Caco-2 (cell line): Measurements from ENCODE around the gene ADAMTS18. TPM values are rescaled to one million over a fixed set of nuclear protein-coding genes. Genes with fewer than 3 reads are reported as not detected.

Experiments
- BruUV-seq: library from RNA; stranded (reverse); fragments of 400-500 nt; replicated peaks from 2 replicates; lab custom pipeline; 2021; lab: Mats Ljungman, UMichigan
- CTCF ChIA-PET: fragments of 300-600 bp; sonication (Branson Sonifier 250); formaldehyde crosslinking; loops from one replicate; lab custom pipeline; 2022; ENCODE audit warnings: antibody characterized with exemption; lab: Charles Lee
- POLR2A ChIA-PET: fragments of 300-600 bp; sonication (Branson Sonifier 250); formaldehyde crosslinking; loops from one replicate; lab custom pipeline; 2022; ENCODE audit warnings: antibody characterized with exemption; lab: Charles Lee
- DNase-seq, 2 experiments: peaks; one replicate each; pipeline versions ENCODE4 v3.0.0 to v3.0.0-alpha.2; 2020 to 2022
- H3K27me3 ChIP-seq: replicated peaks from 2 replicates; pipeline ENCODE4 v1.6.0; 2011; ENCODE audit warnings: low read length; ENCODE audit not compliant: control insufficient read depth, insufficient read depth
- H3K36me3 ChIP-seq: 2 replicates; pipeline ENCODE4 v1.5.1; 2011; ENCODE audit warnings: low read length; ENCODE audit not compliant: control insufficient read depth, insufficient read depth
- H3K4me1 ChIP-seq: fragments of 250-450 bp; sonication (Bioruptor Pico); 2 replicates; pipeline ENCODE4 v1.5.1; 2020; ENCODE audit warnings: mild to moderate bottlenecking
- H3K4me3 ChIP-seq: 2 replicates; pipeline ENCODE4 v1.5.1; 2011; ENCODE audit warnings: low read depth, mild to moderate bottlenecking, control low read depth, low read length
- H3K9me3 ChIP-seq: fragments of 250-450 bp; sonication (Bioruptor Pico); 2 replicates; pipeline ENCODE4 v1.5.1; 2020; ENCODE audit warnings: mild to moderate bottlenecking, moderate library complexity
- H3K27ac Mint-ChIP-seq: one replicate; pipeline ENCODE4 v1.8.0; 2022; ENCODE audit warnings: mixed read lengths; ENCODE audit not compliant: unreplicated experiment
- H3K27me3 Mint-ChIP-seq: one replicate; pipeline ENCODE4 v1.8.0; 2022; ENCODE audit warnings: mixed read lengths; ENCODE audit not compliant: insufficient read depth, unreplicated experiment
- H3K36me3 Mint-ChIP-seq: one replicate; pipeline ENCODE4 v1.8.0; 2022; ENCODE audit warnings: mild to moderate bottlenecking, mixed read lengths; ENCODE audit not compliant: insufficient read depth, unreplicated experiment
- H3K4me1 Mint-ChIP-seq: one replicate; pipeline ENCODE4 v1.8.0; 2022; ENCODE audit warnings: low read depth, mixed read lengths; ENCODE audit not compliant: unreplicated experiment
- H3K4me3 Mint-ChIP-seq: one replicate; pipeline ENCODE4 v1.8.0; 2022; ENCODE audit warnings: mild to moderate bottlenecking, moderate library complexity, mixed read lengths; ENCODE audit not compliant: unreplicated experiment
- H3K9me3 Mint-ChIP-seq: one replicate; pipeline ENCODE4 v1.8.0; 2022; ENCODE audit warnings: mixed read lengths; ENCODE audit not compliant: unreplicated experiment
- intact Hi-C: fragments of 100-400 bp; cut with micrococcal nuclease; formaldehyde crosslinking; loops from one replicate; pipeline ENCODE4 v1.10.0; 2022; ENCODE audit not compliant: unreplicated experiment
- total RNA-seq: library from RNA; stranded (reverse); gene quantifications from 2 replicates; pipeline ENCODE4 v1.2.3, GENCODE V29; 2022
- TF ChIP-seq, protein P1 (sequence below), 2 experiments: fragments of 200-600 bp in 1 of 2; IDR thresholded peaks; 1 replicate in 1 of 2; 2 replicates in 1 of 2; pipeline versions ENCODE4 v1.5.1 to v1.8.0; 2011 to 2022; ENCODE audit warnings: antibody characterized with exemption in 1 of 2, control low read depth in 1 of 2, inconsistent platforms in 1 of 2, low read depth in 1 of 2, low read length in 1 of 2, mild to moderate bottlenecking in 1 of 2, moderate library complexity in 1 of 2; ENCODE audit not compliant: insufficient read depth in 1 of 2, severe bottlenecking in 1 of 2, unreplicated experiment in 1 of 2

ADAMTS18 gene
- total RNA-seq, 1 experiment from 2014 or later: 0.29 TPM

DNA sequence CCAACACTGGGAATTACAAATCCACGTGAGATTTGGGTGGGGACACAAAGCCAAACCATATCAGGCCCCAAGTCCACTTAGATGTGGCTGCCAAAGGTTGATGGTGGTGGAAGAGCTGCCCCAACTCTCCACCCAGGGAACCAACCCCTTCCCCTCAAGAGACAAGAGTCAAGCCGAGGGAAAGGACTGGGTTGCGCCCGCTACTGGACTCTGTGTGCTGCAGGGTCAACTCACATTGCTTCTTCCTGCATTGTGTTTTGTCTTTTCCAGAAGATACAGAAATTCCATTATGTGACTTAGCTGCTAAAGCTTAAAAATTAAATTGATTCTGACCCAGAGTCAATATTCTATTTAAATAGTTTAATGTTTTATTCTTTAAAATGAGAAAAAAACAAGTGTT, 58.5 kb downstream of the ADAMTS18 start:
- Mint-ChIP-seq H3K27ac (no peak overlapping the region), H3K27me3 (no peaks in the 10 kb centered on the region), H3K9me3 (peaks cover 9% of the 10 kb centered on the region), H3K4me3 (no peak overlapping the region), H3K36me3 (no peaks in the 10 kb centered on the region), H3K4me1 (peaks cover 29% of the 10 kb centered on the region)
- POLR2A ChIA-PET: no interaction called here
- CTCF ChIA-PET: no interaction called here
- Histone ChIP-seq H3K9me3 (no peaks in the 10 kb centered on the region), H3K27me3 (no peaks in the 10 kb centered on the region), H3K36me3 (no peaks in the 10 kb centered on the region), H3K4me1 (peaks cover 31% of the 10 kb centered on the region), H3K4me3 (no peak overlapping the region)
- no peak for DNase-seq
- intact Hi-C loops: no loop called here
- TF ChIP-seq, protein P1, sequence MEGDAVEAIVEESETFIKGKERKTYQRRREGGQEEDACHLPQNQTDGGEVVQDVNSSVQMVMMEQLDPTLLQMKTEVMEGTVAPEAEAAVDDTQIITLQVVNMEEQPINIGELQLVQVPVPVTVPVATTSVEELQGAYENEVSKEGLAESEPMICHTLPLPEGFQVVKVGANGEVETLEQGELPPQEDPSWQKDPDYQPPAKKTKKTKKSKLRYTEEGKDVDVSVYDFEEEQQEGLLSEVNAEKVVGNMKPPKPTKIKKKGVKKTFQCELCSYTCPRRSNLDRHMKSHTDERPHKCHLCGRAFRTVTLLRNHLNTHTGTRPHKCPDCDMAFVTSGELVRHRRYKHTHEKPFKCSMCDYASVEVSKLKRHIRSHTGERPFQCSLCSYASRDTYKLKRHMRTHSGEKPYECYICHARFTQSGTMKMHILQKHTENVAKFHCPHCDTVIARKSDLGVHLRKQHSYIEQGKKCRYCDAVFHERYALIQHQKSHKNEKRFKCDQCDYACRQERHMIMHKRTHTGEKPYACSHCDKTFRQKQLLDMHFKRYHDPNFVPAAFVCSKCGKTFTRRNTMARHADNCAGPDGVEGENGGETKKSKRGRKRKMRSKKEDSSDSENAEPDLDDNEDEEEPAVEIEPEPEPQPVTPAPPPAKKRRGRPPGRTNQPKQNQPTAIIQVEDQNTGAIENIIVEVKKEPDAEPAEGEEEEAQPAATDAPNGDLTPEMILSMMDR (IDR thresholded peaks at IDR 0.05; ENCODE audit: insufficient read depth in 1 of 2, low read depth in 1 of 2, low read length in 1 of 2, severe bottlenecking in 1 of 2, unreplicated experiment in 1 of 2): peak in 1 of 2 experiments; percentile 18
- no TSS peak for BruUV-seq

DNA sequence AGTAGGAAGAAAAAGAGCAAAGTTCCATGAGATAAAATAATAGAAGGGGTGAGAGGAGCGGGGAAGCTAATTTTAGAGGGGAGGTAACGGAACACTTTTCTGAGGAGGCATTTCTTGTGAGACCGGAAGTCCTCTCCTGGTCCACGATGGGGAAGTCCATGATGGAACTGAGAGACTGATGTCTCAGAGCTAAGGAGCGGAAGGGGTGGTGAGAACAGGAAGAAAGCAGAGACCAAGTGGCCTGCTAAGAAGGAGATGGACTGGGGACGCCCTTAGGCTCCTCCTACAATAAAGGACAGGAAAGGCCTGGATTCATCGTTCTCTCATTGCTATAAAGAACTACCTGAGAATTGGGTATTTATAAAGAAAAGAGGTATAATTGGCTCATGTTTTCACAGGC, 59.4 kb downstream of the ADAMTS18 start:
- H3K27me3 ChIP-seq: no peaks in the 10 kb centered on the region
- Mint-ChIP-seq H3K4me1 (peaks cover 29% of the 10 kb centered on the region), H3K4me3 (no peak overlapping the region), H3K36me3 (no peaks in the 10 kb centered on the region), H3K27ac (peak overlapping the region; percentile 43), H3K27me3 (no peaks in the 10 kb centered on the region), H3K9me3 (peaks cover 9% of the 10 kb centered on the region)
- TF ChIP-seq, protein P1 (IDR thresholded peaks at IDR 0.05; ENCODE audit: insufficient read depth in 1 of 2, low read depth in 1 of 2, low read length in 1 of 2, severe bottlenecking in 1 of 2, unreplicated experiment in 1 of 2): no peak
- intact Hi-C loops: no loop called here
- no TSS peak for BruUV-seq
- no peak overlapping the region for H3K4me3 ChIP-seq
- ChIA-PET CTCF (no interaction called here), POLR2A (no interaction called here)
- no peak for DNase-seq
- H3K9me3 ChIP-seq: no peaks in the 10 kb centered on the region
- no peaks in the 10 kb centered on the region for H3K36me3 ChIP-seq
- peaks cover 31% of the 10 kb centered on the region for H3K4me1 ChIP-seq

DNA sequence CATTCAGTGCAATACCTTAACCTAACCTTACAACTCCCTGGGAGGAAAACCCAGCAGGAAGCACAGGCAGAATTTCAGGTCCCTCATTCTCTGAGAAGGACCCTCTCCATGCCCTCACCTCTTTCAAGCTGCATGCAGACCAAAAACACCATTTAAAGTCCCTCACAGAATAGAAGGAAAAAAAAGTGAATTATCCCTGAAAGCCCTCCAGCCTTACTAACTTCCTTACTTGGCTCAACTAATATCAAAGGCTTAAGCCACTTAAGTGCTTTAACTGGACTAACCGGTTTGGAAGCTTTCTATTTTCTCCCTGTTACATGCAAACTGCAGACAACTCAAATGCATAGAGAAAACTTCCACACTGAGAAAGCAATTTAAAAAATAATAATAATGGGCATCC, 60.5 kb downstream of the ADAMTS18 start:
- intact Hi-C loops: loop anchor here (1.0 kb wide), 4 partner anchors 15 to 138 kb away; no protein-coding TSS in a partner anchor
- peaks cover 9% of the 10 kb centered on the region for H3K9me3 Mint-ChIP-seq
- no TSS peak for BruUV-seq
- POLR2A ChIA-PET: no interaction called here
- no peak overlapping the region for H3K27ac Mint-ChIP-seq
- TF ChIP-seq, protein P1 (IDR thresholded peaks at IDR 0.05; ENCODE audit: insufficient read depth in 1 of 2, low read depth in 1 of 2, low read length in 1 of 2, severe bottlenecking in 1 of 2, unreplicated experiment in 1 of 2): no peak
- H3K27me3 Mint-ChIP-seq: no peaks in the 10 kb centered on the region
- Histone ChIP-seq H3K4me3 (no peak overlapping the region), H3K4me1 (peaks cover 31% of the 10 kb centered on the region), H3K36me3 (no peaks in the 10 kb centered on the region), H3K27me3 (no peaks in the 10 kb centered on the region), H3K9me3 (no peaks in the 10 kb centered on the region)
- peak in 1 of 2 experiments; percentile 59 for DNase-seq
- CTCF ChIA-PET: interaction anchor here (1.0 kb wide), 1 partner anchor 70 kb away, joined by 3 read pairs; no protein-coding TSS in a partner anchor
- H3K4me1 Mint-ChIP-seq: peaks cover 23% of the 10 kb centered on the region
- H3K4me3 Mint-ChIP-seq: no peak overlapping the region
- no peaks in the 10 kb centered on the region for H3K36me3 Mint-ChIP-seq
